Measurements from ENCODE around the gene PRMT2.

The PRMT2 gene

GRCh38 chr21:46643379-46644177, 8.1 kb downstream of the PRMT2 start:
- DNase-seq (ENCODE audit: low read depth), result no peak

GRCh38 chr21:46645840-46646239, 10.4 kb downstream of the PRMT2 start:
- no peak for DNase-seq (ENCODE audit: low read depth)

GRCh38 chr21:46646541-46647154, 11.2 kb downstream of the PRMT2 start:
- DNase-seq (ENCODE audit: low read depth), result no peak

- DNase-seq (ENCODE audit: low read depth), result no peak
Observed at GRCh38 chr21:46648539-46648938, 13.1 kb downstream of the PRMT2 start.

GRCh38 chr21:46649356-46649755, 13.9 kb downstream of the PRMT2 start:
- no peak for DNase-seq (ENCODE audit: low read depth)

- no peak for DNase-seq (ENCODE audit: low read depth)
Observed at GRCh38 chr21:46650476-46651098, 15.1 kb downstream of the PRMT2 start.

- DNase-seq (ENCODE audit: low read depth), result no peak
Observed at GRCh38 chr21:46651121-46651520, 15.6 kb downstream of the PRMT2 start.

- DNase-seq (ENCODE audit: low read depth), result no peak
Observed at GRCh38 chr21:46655230-46655629, 19.8 kb downstream of the PRMT2 start.

- DNase-seq (ENCODE audit: low read depth), result no peak
Observed at GRCh38 chr21:46656820-46657219, 21.3 kb downstream of the PRMT2 start.

GRCh38 chr21:46660505-46660904, 25.0 kb downstream of the PRMT2 start:
- DNase-seq (ENCODE audit: low read depth), result no peak

GRCh38 chr21:46661211-46661625, 25.7 kb downstream of the PRMT2 start:
- peak; percentile 30 for DNase-seq (ENCODE audit: low read depth)

GRCh38 chr21:46661642-46662366, 26.3 kb downstream of the PRMT2 start:
- no peak for DNase-seq (ENCODE audit: low read depth)

- no peak for DNase-seq (ENCODE audit: low read depth)
Observed at GRCh38 chr21:46662367-46662654, 26.8 kb downstream of the PRMT2 start.

GRCh38 chr21:46662765-46663500, 27.5 kb downstream of the PRMT2 start:
- DNase-seq (ENCODE audit: low read depth), result no peak

- DNase-seq (ENCODE audit: low read depth), result no peak
Observed at GRCh38 chr21:46663754-46664153, 28.3 kb downstream of the PRMT2 start.

GRCh38 chr21:46664316-46664995, 29.0 kb downstream of the PRMT2 start:
- DNase-seq (ENCODE audit: low read depth), result no peak

- no peak for DNase-seq (ENCODE audit: low read depth)
Observed at GRCh38 chr21:46665566-46665965, 30.1 kb downstream of the PRMT2 start.

- no peak for DNase-seq (ENCODE audit: low read depth)
Observed at GRCh38 chr21:46666941-46667740, 31.7 kb downstream of the PRMT2 start.

GRCh38 chr21:46667741-46668380, 32.4 kb downstream of the PRMT2 start:
- no peak for DNase-seq (ENCODE audit: low read depth)

GRCh38 chr21:46668381-46668780, 32.9 kb downstream of the PRMT2 start:
- no peak for DNase-seq (ENCODE audit: low read depth)
